Natural killer cell treated with Interleukin-12 subunit alpha and Interleukin-12 subunit beta and Interleukin-15 and Interleukin-18, amount 100 ng/mL, for 72 hours (primary cell): Measurements from ENCODE around the gene PCDHB7. TPM values are rescaled to one million over a fixed set of nuclear protein-coding genes. Genes with fewer than 3 reads are reported as not detected.
"Not testable (repeated sequence)": the region's sequence is repeated elsewhere in the genome, so short reads cannot be mapped to it uniquely, and the experiment has no call there.

Experiments
- ATAC-seq, 2 donors: fragments of 150-1000 bp; cut with Tn5 transposase in 1 of 2; sonication (Bioruptor Pico), chemical (Tn5 transposase) in 1 of 2; 2 replicates each; pipeline ENCODE4 v1.10.0; 2021
- DNase-seq: peaks from one replicate; pipeline ENCODE4 v3.0.0; 2022; ENCODE audit warnings: low spot score
- H3K27ac Mint-ChIP-seq, 2 donors: 1 replicate in 1 of 2; 2 replicates in 1 of 2; pipeline ENCODE4 v1.8.0; 2022; ENCODE audit warnings: mixed read lengths in 2 of 2, mild to moderate bottlenecking in 1 of 2, moderate library complexity in 1 of 2
- H3K27me3 Mint-ChIP-seq, 2 donors: 1 replicate in 1 of 2; 2 replicates in 1 of 2; pipeline ENCODE4 v1.8.0; 2022; ENCODE audit warnings: mixed read lengths in 2 of 2
- H3K36me3 Mint-ChIP-seq: one replicate; pipeline ENCODE4 v1.8.0; 2022; ENCODE audit warnings: mixed read lengths
- H3K4me1 Mint-ChIP-seq, 2 donors: 1 replicate in 1 of 2; 2 replicates in 1 of 2; pipeline ENCODE4 v1.8.0; 2022; ENCODE audit warnings: low read depth in 2 of 2, mixed read lengths in 2 of 2, mild to moderate bottlenecking in 1 of 2
- H3K4me3 Mint-ChIP-seq: one replicate; pipeline ENCODE4 v1.8.0; 2022; ENCODE audit warnings: mixed read lengths
- H3K9me3 Mint-ChIP-seq: 2 replicates; pipeline ENCODE4 v1.8.0; 2022; ENCODE audit warnings: mixed read lengths
- total RNA-seq, 2 donors: library from RNA; stranded (reverse); gene quantifications; one replicate each; pipeline ENCODE4 v1.2.3, GENCODE V29; 2022

The PCDHB7 gene
- total RNA-seq = not detected

- Mint-ChIP-seq H3K9me3 (peaks cover 8% of the 10 kb centered on the region), H3K27ac (no peak within 1 kb of the TSS), H3K27me3 (peaks cover 11 to 35% of the 10 kb centered on the region in 2 donors), H3K4me1 (no peaks in the 10 kb centered on the region), H3K4me3 (no peak within 1 kb of the TSS), H3K36me3 (peaks cover 11% of the 10 kb centered on the region)
- ATAC-seq = no peak
- DNase-seq = no peak
Observed at GRCh38 chr5:141172381-141173204, at the start of gene PCDHB7. Gene PCDHB7 (plus strand): TSS chr5:141172644. CDS start chr5:141172836, 192 bp downstream.

DNA sequence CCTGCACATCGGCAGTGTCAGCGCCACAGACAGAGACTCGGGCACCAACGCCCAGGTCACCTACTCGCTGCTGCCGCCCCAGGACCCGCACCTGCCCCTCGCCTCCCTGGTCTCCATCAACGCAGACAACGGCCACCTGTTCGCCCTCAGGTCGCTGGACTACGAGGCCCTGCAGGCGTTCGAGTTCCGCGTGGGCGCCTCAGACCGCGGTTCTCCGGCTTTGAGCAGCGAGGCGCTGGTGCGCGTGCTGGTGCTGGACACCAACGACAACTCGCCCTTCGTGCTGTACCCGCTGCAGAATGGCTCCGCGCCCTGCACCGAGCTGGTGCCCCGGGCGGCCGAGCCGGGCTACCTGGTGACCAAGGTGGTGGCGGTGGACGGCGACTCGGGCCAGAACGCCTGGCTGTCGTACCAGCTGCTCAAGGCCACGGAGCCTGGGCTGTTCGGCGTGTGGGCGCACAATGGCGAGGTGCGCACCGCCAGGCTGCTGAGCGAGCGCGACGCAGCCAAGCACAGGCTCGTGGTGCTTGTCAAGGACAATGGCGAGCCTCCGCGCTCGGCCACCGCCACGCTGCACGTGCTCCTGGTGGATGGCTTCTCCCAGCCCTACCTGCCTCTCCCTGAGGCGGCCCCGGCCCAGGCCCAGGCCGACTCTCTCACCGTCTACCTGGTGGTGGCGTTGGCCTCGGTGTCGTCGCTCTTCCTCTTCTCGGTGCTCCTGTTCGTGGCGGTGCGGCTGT lies 48.9 kb upstream of the PCDHB7 start:
- not testable (repeated sequence) for H3K9me3 Mint-ChIP-seq, H3K27me3 Mint-ChIP-seq, ATAC-seq, H3K4me1 Mint-ChIP-seq, H3K36me3 Mint-ChIP-seq, H3K4me3 Mint-ChIP-seq, DNase-seq, H3K27ac Mint-ChIP-seq

GRCh38 chr5:141127305-141127704 lies 45.1 kb upstream of the PCDHB7 start:
- Mint-ChIP-seq H3K4me1 (no peaks in the 10 kb centered on the region), H3K27ac (no peak overlapping the region), H3K9me3 (peaks cover 3% of the 10 kb centered on the region), H3K36me3 (peaks cover 6% of the 10 kb centered on the region), H3K4me3 (no peak overlapping the region), H3K27me3 (no peaks in the 10 kb centered on the region)
- DNase-seq = no peak
- ATAC-seq = no peak

DNA sequence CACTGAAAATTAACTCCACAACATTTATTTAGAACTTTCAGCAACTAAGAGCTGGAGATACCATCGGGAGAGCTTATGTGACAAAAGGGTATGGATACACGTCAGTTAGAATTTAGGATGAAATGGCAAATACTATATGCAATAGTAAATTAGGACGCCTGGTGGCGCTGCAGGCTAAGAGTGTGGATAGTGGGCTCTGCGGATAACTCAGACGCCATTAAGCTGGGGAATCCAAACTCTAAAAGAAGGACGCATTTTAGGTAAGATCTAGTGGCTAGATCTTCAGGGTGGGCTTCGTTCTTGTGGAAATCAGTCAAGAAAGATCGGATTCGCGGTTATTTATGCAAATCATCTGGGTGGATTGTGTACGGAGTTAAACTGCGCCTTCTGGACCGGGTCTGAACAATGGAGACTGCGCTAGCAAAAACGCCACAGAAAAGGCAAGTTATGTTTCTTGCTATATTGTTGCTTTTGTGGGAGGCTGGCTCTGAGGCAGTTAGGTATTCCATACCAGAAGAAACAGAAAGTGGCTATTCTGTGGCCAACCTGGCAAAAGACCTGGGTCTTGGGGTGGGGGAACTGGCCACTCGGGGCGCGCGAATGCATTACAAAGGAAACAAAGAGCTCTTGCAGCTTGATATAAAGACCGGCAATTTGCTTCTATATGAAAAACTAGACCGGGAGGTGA lies 37.3 kb upstream of the PCDHB7 start, which contains the start of gene PCDHB5:
Gene PCDHB5 (plus strand): TSS at position 177 of the 688 bp plus-strand sequence. CDS start 229 bp downstream, at position 406.
- no peak for ATAC-seq
- no peak for DNase-seq
- peaks cover 15% of the 10 kb centered on the region for H3K9me3 Mint-ChIP-seq
- H3K36me3 Mint-ChIP-seq = peaks cover 13% of the 10 kb centered on the region
- peak within 1 kb of the TSS; percentile 34 for H3K4me3 Mint-ChIP-seq
- peaks cover 0 to 14% of the 10 kb centered on the region in 2 donors for H3K27me3 Mint-ChIP-seq
- no peak within 1 kb of the TSS for H3K27ac Mint-ChIP-seq
- peaks cover 0 to 3% of the 10 kb centered on the region in 2 donors for H3K4me1 Mint-ChIP-seq

DNA sequence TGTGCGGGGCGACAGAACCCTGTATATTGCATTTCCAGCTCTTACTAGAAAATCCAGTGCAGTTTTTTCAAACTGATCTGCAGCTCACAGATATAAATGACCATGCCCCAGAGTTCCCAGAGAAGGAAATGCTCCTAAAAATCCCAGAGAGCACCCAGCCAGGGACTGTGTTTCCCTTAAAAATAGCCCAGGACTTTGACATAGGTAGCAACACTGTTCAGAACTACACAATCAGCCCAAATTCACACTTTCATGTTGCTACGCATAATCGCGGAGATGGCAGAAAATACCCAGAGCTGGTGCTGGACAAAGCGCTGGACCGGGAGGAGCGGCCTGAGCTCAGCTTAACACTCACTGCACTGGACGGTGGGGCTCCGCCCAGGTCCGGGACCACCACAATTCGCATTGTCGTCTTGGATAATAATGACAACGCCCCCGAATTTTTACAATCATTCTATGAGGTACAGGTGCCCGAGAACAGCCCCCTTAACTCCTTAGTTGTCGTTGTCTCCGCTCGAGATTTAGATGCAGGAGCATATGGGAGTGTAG lies 36.7 kb upstream of the PCDHB7 start:
- ATAC-seq (no peak), DNase-seq (no peak)
- Mint-ChIP-seq H3K4me1 (peaks cover 0 to 3% of the 10 kb centered on the region in 2 donors), H3K27me3 (peaks cover 0 to 14% of the 10 kb centered on the region in 2 donors), H3K27ac (no peak overlapping the region), H3K9me3 (peaks cover 15% of the 10 kb centered on the region), H3K4me3 (no peak overlapping the region), H3K36me3 (peaks cover 13% of the 10 kb centered on the region)

DNA sequence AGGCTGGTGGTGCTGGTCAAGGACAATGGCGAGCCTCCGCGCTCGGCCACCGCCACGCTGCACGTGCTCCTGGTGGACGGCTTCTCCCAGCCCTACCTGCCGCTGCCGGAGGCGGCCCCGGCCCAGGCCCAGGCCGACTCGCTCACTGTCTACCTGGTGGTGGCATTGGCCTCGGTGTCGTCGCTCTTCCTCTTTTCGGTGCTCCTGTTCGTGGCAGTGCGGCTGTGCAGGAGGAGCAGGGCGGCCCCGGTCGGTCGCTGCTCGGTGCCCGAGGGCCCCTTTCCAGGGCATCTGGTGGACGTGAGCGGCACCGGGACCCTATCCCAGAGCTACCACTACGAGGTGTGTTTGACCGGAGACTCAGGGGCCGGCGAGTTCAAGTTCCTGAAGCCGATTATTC lies 35.1 kb upstream of the PCDHB7 start:
- not testable (repeated sequence) for H3K27ac Mint-ChIP-seq, H3K4me3 Mint-ChIP-seq, ATAC-seq, DNase-seq, H3K4me1 Mint-ChIP-seq
- Mint-ChIP-seq H3K27me3 (peaks cover 0 to 23% of the 10 kb centered on the region in 2 donors), H3K36me3 (peaks cover 20% of the 10 kb centered on the region), H3K9me3 (peaks cover 18% of the 10 kb centered on the region)

DNA sequence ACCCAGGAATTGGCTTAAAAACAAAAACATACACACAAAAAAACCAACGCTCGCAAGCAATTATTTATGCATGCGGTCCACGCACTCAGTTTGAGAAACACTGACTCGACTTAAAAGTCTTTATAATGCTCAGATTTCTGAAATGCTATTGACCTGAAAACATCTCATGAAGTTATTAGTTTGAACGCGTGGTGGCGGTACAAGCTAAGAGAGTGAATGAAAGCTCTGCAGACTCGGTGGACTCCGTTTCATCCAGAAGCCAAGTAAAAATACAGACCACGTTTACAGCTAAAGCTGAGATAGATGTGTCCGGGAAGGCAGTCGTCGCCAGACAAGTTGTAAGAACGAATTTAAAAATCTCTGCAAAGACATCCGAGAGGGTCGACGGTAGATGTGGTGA lies 22.6 kb upstream of the PCDHB7 start, which contains the start of gene PCDHB6:
Gene PCDHB6 (plus strand): TSS at position 246 of the 400 bp plus-strand sequence. CDS start 201 bp downstream, outside the sequence.
- H3K36me3 Mint-ChIP-seq = peaks cover 10% of the 10 kb centered on the region
- H3K4me3 Mint-ChIP-seq = no peak within 1 kb of the TSS
- ATAC-seq = no peak
- no peaks in the 10 kb centered on the region for H3K4me1 Mint-ChIP-seq
- H3K27me3 Mint-ChIP-seq = peaks cover 0 to 23% of the 10 kb centered on the region in 2 donors
- DNase-seq = no peak
- no peak within 1 kb of the TSS for H3K27ac Mint-ChIP-seq
- H3K9me3 Mint-ChIP-seq = peaks cover 6% of the 10 kb centered on the region

DNA sequence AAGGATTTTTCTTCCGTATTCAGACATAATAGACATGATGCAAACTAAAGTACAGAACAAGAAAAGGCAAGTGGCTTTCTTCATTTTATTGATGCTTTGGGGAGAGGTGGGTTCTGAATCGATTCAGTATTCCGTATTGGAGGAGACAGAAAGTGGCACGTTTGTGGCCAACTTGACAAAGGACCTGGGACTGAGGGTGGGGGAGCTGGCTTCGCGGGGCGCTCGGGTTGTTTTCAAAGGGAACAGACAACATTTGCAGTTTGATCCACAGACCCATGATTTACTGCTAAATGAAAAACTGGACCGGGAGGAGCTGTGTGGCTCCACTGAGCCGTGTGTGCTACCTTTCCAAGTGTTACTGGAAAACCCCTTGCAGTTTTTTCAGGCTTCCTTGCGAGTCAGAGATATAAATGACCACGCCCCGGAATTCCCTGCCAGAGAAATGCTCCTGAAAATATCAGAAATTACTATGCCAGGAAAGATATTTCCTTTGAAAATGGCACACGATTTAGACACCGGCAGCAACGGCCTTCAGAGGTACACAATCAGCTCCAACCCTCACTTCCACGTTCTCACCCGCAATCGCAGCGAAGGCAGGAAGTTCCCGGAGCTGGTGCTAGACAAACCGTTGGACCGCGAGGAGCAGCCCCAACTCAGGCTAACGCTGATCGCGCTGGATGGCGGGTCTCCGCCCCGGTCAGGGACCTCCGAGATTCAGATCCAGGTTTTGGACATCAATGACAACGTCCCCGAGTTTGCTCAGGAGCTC lies 22.0 kb upstream of the PCDHB7 start:
- Mint-ChIP-seq H3K9me3 (peaks cover 6% of the 10 kb centered on the region), H3K27ac (no peak overlapping the region), H3K4me1 (no peaks in the 10 kb centered on the region), H3K27me3 (peaks cover 0 to 23% of the 10 kb centered on the region in 2 donors), H3K4me3 (no peak overlapping the region), H3K36me3 (peaks cover 10% of the 10 kb centered on the region)
- DNase-seq (no peak), ATAC-seq (no peak)

DNA sequence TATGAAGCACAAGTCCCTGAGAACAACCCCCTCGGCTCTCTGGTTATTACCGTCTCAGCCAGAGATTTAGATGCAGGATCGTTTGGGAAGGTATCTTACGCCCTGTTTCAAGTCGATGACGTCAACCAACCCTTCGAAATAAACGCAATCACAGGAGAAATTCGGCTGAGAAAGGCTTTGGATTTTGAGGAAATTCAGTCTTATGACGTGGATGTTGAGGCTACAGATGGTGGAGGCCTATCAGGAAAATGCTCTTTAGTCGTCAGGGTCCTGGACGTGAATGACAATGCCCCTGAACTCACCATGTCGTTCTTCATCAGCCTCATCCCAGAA lies 21.5 kb upstream of the PCDHB7 start:
- Mint-ChIP-seq H3K36me3 (peaks cover 10% of the 10 kb centered on the region), H3K4me1 (no peaks in the 10 kb centered on the region)

GRCh38 chr5:141151632-141152031 lies 20.8 kb upstream of the PCDHB7 start:
- H3K9me3 Mint-ChIP-seq, DNase-seq, H3K4me1 Mint-ChIP-seq, H3K4me3 Mint-ChIP-seq, H3K27ac Mint-ChIP-seq, ATAC-seq: not testable (repeated sequence)
- peaks cover 13% of the 10 kb centered on the region for H3K36me3 Mint-ChIP-seq
- peaks cover under 1 to 16% of the 10 kb centered on the region in 2 donors for H3K27me3 Mint-ChIP-seq

More for the DNA sequence above, 21.5 kb upstream of the PCDHB7 start:
- no peak overlapping the region for H3K27ac Mint-ChIP-seq
- no peak overlapping the region for H3K4me3 Mint-ChIP-seq
- H3K9me3 Mint-ChIP-seq = peaks cover 4% of the 10 kb centered on the region
- ATAC-seq = no peak
- peaks cover 0 to 20% of the 10 kb centered on the region in 2 donors for H3K27me3 Mint-ChIP-seq
- no peak for DNase-seq

DNA sequence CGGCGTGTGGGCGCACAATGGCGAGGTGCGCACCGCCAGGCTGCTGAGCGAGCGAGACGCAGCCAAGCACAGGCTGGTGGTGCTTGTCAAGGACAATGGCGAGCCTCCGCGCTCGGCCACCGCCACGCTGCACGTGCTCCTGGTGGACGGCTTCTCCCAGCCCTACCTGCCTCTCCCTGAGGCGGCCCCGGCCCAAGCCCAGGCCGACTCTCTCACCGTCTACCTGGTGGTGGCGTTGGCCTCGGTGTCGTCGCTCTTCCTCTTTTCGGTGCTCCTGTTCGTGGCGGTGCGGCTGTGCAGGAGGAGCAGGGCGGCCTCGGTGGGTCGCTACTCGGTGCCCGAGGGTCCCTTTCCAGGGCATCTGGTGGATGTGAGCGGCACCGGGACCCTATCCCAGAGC lies 20.3 kb upstream of the PCDHB7 start:
- not testable (repeated sequence) for H3K27ac Mint-ChIP-seq, H3K9me3 Mint-ChIP-seq, H3K4me1 Mint-ChIP-seq, H3K4me3 Mint-ChIP-seq, DNase-seq, ATAC-seq
- peaks cover 16% of the 10 kb centered on the region for H3K36me3 Mint-ChIP-seq
- peaks cover 2 to 16% of the 10 kb centered on the region in 2 donors for H3K27me3 Mint-ChIP-seq

DNA sequence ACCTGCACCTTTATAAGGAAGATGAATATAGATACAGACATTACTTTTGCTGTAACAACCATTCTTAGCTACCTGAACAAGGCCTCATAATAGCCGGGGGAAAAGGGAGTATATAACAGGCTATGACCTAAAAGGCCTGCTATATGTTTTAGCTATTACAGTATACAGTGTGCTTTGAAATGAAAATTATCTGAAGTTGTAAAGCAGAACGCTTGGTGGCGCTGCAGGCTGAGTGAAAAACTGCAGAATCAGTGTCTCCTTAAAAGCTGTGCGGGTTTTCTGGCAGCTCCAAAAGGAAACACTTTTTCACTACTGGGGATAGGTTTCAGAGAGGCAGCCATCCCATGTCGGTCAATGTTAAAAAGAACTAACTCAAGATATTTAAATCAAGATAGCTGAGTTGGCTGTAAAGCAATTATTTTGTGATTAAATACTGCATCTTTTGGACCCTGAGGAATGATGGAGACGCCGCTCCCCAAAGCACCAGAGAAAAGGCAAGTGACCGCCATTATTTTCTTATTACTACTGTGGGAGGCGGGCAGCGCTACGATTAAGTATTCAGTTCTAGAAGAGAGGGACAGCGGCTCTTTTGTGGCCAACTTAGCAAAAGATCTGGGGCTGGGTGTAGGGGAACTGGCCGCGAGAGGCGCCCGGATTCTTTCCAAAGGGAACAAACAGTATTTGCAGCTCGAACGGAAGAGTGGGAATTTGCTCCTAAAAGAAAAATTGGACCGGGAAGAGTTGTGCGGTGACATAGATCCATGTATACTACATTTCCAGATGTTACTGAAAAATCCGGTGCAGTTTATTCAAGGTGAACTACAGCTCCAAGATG lies 16.7 kb upstream of the PCDHB7 start:
- no peak overlapping the region for H3K27ac Mint-ChIP-seq
- peaks cover 2% of the 10 kb centered on the region for H3K9me3 Mint-ChIP-seq
- DNase-seq (no peak), ATAC-seq (no peak)
- peaks cover 10% of the 10 kb centered on the region for H3K36me3 Mint-ChIP-seq
- no peaks in the 10 kb centered on the region for H3K4me1 Mint-ChIP-seq
- peaks cover 4% of the 10 kb centered on the region in 2 donors for H3K27me3 Mint-ChIP-seq
- H3K4me3 Mint-ChIP-seq = no peak overlapping the region
